Cerebellar cortex (tissue), 1 donor: ENCODE results near the gene GPR87.
A peak's percentile ranks its signal among the peaks of the same experiment; 100 is the strongest.

Experiments used
- DNase-seq: peaks from one replicate; pipeline ENCODE4 v3.0.0-alpha.2; 2015; ENCODE audit warnings: low spot score

Gene GPR87, protein sequence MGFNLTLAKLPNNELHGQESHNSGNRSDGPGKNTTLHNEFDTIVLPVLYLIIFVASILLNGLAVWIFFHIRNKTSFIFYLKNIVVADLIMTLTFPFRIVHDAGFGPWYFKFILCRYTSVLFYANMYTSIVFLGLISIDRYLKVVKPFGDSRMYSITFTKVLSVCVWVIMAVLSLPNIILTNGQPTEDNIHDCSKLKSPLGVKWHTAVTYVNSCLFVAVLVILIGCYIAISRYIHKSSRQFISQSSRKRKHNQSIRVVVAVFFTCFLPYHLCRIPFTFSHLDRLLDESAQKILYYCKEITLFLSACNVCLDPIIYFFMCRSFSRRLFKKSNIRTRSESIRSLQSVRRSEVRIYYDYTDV

GRCh38 chr3:151316267-151316991 is at the start of gene GPR87:
Gene GPR87, minus strand, starts transcription at chr3:151316820. Its CDS starts 16,720 bp downstream, at chr3:151300100.
- no peak for DNase-seq

DNA sequence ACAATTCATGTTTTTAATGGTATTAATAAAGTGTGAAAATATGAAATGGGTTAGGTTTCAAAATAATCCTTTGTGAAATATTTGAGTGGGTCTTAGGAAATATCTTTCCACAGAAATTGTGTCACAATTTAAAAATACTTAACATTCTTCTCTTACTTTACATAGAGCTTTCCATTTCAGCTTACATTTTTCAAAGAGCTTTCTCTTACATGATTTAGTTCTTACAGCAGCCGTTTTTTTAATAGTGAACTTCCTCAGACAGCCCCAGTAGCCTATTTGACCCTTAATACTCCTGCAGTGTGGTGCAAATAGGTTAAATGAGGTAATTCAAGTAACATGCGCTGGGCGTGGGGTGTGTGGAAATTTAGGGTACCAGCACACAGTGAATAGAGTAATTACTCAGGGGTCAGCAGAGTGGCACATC is 46.1 kb upstream of the GPR87 start:
- no peak for DNase-seq

- DNase-seq = no peak
Observed at GRCh38 chr3:151357463-151357850, 40.8 kb upstream of the GPR87 start.

DNA sequence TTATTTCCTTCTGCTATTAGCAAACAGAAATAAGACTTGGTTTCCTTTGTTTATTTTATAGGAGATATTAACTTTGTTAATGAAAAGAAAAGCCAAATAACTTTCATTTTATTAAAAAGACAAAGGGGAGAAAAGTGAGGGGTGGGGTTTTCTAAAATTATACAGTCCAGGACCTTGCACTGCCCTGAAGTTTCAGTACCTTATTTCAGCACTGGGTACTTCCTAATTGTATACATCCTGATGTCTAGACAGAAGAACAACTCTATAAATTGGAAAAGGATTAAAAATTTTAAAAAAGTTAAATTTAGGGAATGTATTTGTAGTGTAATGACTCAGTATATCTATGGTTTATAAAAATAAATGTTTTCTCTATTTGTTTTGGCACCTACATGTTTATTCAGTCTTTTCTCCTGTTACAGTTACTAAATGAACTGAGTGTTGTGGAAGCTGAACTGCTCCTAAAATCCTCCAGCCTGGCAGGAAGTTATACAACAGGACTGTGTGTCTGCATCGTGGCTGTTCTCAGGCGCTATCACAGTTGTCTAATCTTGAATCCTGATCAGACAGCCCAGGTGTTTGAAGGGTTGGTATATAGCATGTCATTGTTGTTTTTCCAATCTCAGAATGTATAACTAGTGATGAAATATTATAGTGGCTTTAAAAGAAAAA is 40.3 kb upstream of the GPR87 start:
- DNase-seq = no peak

GRCh38 chr3:151351648-151352047 is 35.0 kb upstream of the GPR87 start:
- no peak for DNase-seq

- DNase-seq = no peak
Observed at GRCh38 chr3:151351219-151351618, 34.6 kb upstream of the GPR87 start.

- DNase-seq = no peak
Observed at GRCh38 chr3:151350656-151351055, 34.0 kb upstream of the GPR87 start.

- no peak for DNase-seq
Observed at GRCh38 chr3:151347432-151347831, 30.8 kb upstream of the GPR87 start.

DNA sequence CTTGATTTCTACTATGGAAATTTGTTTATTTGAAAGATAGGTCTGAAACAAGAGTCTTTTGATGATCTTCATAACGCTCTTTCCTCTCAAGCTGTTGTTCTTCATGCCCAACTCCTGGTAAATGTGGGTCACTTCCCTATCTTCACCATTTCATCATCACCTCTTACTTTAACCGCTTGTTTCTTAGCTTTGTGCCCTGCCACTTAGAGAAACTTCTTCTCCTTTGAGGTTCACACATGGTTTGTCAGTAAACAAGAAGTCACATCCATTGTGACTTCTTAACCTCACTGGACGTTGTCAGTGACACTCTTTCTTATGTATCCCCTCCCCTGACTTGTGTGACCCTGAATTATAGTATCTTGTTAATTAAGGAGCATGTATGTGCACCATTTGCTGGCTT is 29.7 kb upstream of the GPR87 start:
- no peak for DNase-seq

DNA sequence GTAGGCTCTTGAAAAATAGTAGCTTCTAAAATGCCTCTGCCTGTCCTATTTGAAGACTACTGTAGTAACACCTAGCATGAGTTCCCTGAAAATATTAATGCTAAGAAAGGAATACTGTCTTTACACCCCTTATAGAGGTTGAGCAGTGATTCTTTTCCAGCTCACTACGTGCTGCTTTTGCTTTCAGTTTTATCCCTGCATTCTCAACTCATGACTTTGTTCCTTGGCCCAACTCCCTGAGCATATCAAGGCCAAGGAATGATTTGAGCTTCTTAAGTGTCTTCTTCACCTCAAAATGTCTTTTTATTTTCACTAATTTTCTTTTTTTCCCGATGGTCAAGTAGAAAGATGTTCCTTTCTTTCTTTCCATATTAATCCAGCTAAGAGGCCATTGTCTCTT is 29.2 kb upstream of the GPR87 start:
- DNase-seq = no peak

DNA sequence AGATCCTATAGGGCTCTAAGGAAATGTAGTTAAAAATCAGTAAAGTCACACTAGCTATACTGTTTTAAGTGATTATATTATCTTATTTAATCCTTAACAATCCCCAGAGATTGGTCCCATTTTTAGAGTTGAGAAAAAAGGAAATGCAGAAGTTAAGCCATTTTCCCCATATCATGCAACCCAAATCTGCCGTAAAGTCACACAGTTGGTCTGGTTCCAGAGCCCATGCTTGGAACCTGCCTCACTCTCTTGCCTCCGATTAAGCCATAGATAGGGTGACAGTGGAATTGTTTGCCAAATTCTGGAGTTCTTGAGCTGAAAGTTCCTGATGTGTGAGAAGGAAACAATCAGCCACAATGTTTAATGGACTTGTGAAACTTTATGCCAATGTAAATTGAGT is 15.1 kb upstream of the GPR87 start:
- DNase-seq = no peak

- no peak for DNase-seq
Observed at GRCh38 chr3:151330899-151331298, 14.3 kb upstream of the GPR87 start.

DNA sequence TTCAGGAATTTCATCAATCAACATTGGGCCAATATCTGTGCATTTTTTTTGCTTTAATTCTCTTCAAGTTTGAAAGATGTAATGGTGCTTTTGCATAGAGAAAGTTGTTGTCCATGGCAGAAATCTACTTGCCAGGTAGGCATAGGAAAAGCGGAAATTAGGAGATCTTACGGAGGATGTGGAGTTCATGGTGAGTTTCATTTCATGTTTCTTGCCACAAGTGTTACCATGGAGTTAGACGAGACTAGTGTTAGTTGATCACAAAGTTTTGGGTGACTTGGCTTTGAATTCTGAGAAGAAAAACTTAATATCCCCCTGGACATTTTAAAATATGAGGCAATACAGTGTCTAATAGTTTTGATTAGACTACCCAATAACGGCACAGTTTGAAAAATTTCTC is 13.8 kb upstream of the GPR87 start:
- DNase-seq = no peak

DNA sequence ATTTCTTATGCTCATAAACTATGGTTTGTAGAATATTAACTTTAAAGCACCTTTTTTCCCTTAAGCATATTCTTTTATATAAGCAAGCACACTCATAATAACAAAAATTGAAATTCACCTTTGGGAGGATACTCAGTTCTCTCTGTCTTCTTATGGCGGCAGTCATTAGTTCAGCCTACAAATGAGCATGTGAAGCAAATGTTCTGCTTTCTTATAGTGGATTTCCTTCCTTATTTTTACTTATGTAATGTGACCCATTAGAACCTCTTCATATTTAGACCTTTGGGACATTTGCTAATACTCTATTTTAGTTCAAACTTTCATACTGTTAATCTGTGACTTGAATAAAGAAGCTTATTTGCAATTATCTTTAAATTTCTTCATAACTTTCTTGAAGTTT is 12.7 kb upstream of the GPR87 start, which contains the start of gene P2RY13:
Gene P2RY13, minus strand, starts transcription at position 187 of the 400 bp plus-strand sequence. Its CDS starts 21 bp downstream, at position 166.
- DNase-seq = no peak

GRCh38 chr3:151328298-151328995 is 11.8 kb upstream of the GPR87 start:
- DNase-seq = peak; percentile 10

- peak; percentile 13 for DNase-seq
Observed at GRCh38 chr3:151327571-151328198, 11.1 kb upstream of the GPR87 start.

- no peak for DNase-seq
Observed at GRCh38 chr3:151322511-151322910, 5.9 kb upstream of the GPR87 start.

- no peak for DNase-seq
Observed at GRCh38 chr3:151321526-151321925, 4.9 kb upstream of the GPR87 start.

DNA sequence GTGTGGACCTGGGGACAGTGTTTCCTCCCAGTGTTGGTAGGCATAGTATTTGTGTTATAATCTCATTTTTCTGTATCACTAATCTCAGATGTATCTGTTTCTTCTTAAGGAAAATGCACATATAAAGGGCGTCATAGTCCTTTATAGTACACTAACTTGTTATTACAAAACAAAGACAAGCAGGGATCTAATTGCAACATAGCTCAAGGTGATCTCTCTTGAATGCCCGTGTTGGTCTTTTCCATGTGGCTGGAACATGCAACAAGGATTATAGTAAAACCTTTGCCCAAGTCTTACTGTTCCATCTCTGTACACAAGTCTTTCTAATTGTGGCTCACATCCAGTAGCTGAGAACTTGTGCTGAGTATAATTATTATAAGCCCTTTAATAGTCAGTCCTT is 3.5 kb upstream of the GPR87 start:
- no peak for DNase-seq

DNA sequence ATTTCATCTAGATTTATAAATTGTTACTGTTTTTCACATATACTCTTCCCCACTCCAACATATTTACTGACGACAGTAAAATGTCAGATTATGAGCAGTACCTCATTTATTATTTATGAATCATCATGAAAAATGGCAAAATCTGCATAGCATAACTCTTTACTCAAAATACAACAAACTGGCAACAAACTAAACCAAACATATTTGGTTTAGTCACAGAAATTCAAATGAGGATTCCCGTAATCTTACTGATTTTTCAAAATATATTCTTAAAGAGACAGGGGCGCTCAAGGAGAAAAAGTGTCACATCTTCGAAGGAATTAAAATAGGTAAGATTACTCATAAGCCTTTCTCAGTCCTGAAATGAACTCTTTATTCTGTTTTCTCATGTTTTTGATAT is 3.0 kb upstream of the GPR87 start:
- DNase-seq = no peak

GRCh38 chr3:151318991-151319390 is 2.4 kb upstream of the GPR87 start:
- no peak for DNase-seq

DNA sequence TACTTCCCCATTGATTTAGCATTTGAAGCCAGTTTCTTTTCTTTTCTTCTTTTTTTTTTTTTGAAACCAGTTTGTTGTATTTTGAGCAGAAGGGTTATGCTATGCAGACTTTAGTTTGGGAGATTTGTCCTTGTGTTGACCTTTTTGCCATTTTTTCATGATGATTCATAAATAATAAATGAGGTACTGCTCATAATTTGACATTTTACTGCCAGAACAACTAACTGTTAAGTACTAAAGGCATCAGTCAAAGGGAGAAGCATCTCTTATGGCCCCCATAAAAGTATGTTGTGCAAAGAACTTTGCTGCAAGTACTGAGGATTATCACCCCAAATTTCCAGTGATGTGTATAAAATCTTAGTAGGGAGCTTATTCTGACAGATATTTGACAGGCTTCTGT is 1.7 kb upstream of the GPR87 start:
- no peak for DNase-seq
